ENCODE measurements around the gene TRAPPC5.

TRAPPC5 gene

DNA sequence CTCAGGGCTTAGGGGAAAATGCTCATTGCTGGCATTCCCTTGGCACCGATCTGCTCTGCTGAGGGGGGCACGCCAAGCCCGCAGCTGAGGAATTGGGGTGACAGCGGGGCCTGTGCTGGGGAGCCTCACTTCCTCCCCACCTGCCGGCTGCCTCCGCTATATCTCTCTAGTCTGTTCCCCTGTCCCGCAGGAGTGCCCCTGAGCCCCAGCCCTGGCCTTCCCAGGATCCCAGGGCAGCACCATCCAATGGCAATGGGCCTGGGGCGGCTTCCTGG lies 34.3 kb upstream of the TRAPPC5 start:
- DNase-seq: no peak

DNA sequence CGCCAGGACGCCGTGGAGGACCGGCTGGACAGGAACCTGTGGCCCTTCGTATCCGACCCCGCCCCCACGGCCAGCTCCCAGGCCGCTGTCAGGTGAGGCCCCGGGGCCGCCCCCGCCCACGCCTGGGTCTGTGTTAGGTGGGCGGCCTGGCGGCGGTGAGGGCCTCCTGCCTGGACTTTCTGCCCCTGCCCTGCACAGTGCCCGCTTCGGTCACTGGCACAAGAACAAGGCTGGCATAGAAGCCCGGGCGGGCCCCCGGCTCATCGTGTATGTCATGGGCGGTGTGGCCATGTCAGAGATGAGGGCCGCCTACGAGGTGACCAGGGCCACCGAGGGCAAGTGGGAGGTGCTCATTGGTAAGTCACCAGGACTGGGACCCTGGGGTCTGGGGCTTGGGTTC lies 33.5 kb upstream of the TRAPPC5 start:
- no peak for DNase-seq

DNA sequence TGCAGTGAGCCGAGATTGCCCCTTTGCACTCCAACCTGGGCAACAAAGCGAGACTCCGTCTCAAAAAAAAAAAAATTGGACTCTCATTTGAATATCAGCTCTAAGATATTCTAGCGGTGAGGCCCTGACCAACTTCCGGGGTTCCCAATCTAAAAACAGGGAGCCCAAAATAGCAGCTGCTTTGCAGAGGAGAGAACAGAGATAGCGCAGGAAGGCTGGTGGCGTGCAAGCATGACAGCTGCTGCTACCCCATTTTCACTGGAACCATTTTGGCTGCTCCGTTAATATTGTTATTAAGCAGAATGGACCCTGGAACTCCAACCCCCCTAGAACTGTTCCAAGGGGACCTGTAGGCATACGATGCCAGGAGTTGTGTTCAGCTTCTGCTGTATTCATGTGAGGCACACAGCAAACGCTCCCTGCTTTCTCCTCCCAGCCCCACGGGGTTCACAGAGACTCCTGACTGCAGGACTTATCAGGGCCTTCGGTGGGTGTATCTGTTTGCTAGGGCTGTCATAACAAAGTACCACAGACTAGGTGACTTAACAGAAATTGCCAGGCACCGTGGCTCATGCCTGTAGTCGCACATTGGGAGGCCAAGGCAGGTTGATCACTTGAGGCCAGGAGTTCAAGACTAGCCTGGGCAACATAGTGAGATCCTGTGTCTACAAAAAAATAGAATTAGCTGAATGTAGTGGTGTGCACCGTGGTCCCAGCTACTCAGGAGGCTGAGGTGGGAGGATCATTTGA lies 32.2 kb upstream of the TRAPPC5 start:
- no peak for DNase-seq

DNA sequence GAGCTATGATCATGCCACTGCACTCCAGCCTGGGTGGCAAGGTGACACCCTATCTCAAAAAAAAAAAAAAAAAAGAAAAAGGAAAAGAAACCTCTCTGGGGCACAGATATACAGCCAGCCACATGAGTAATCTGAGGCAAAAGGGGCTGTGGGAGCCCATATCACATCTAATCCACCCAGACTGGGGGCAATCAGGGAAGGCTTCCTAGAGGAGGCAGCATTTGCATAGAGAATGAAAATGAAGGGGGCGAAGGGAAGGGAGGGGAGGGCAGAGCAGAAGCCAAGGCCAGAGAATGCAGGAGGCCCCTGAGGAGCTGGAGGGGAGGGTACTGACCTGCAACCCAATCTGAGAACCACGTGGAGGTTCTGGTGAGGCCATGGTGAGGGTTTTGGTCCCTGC lies 30.5 kb upstream of the TRAPPC5 start:
- DNase-seq: no peak

DNA sequence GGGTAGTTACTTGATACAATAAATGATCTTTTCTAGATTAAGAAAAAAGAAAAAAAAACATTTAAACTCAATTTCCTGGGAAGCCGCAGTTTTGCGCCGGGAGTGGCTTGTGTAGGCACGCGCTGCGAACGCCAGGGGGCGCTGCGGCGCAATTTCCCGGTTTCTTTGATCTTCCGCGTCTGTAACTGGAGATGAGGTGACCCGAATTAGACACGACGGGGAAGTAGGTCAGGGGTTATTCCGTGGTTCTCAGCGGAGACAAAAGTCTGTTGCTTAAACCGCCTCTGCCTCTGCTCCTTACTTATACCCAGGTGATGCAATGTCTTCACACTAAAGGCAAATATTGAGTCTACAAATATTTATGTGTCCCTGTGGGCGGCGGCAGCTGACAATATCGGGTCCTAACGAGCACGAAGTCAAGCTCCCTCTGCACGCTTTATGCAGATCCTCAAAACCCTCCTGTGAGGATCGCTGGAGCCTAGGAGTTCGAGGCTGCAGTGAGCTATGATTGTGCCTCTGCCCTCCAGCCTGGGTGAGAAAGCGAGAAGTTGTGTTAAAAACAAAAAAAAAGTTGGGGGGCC lies 28.5 kb upstream of the TRAPPC5 start:
- peak in 1 of 2 experiments; percentile 81 for DNase-seq

DNA sequence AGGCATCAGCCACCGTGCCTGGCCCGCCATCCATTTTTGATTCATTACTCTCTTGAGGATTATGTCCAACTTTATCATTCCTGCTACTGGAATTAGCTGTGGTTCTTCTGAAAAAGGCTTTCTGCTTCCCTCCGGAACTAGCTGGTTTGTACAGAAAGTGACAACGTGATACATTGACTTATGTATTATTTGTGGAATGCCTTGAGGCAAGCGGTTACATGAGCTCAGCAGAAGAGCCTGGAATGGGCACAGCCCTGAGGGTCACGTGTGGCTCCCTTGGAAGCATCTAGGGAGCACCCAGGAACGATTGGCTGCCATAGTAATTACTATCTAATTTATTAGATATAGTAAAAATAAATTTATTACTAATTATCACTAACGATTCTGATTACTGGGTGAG lies 26.2 kb upstream of the TRAPPC5 start:
- no peak for DNase-seq

DNA sequence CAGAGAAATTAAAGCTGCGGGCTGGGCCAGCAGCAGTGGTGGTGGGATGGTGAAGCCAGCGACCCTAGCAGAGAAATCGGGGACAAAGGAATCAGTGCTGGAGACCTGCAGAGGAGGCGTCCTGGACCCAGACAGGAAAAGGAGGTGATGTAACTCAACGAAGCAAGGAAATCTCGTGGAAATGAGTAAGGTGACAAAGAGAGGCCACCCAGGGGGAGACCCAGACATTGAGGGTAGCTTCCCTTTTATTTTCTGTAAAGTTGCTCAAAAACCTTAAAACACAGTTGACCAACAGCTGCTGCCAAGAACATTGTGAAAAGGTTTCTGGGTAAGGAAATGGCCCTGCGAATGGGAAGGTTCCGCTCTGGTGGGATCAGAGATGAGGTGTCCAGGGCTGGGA lies 25.1 kb upstream of the TRAPPC5 start:
- no peak for DNase-seq

DNA sequence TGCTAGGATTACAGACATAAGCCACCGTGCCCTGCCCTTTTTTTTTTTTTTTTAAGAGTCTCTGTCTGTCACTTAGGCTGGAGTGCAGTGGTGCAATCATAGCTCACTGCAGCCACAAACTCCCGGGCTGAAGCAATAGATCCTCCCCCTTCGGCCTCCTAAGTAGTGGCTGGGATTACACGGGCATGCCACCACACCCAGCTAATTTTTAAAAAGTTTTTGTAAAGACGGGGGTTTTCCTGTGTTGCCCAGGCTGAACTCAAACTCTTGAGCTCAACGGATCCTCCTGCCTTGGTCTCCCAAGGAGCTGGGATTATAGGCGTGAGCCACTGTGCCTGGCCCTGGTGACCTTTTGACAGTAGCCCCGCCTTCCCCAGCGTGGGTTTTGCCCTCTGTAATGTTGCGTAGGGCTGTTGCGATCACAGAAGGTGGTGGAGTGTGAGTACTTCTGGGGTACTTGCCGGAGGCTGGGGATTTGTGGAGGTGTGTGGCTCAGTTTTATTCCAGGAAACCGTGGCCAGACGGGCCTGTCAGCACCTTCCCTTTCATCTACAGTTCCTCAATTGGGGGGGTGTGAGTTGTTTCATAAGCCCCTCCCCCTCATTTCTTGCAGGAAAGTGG lies 23.4 kb upstream of the TRAPPC5 start:
- no peak for DNase-seq

DNA sequence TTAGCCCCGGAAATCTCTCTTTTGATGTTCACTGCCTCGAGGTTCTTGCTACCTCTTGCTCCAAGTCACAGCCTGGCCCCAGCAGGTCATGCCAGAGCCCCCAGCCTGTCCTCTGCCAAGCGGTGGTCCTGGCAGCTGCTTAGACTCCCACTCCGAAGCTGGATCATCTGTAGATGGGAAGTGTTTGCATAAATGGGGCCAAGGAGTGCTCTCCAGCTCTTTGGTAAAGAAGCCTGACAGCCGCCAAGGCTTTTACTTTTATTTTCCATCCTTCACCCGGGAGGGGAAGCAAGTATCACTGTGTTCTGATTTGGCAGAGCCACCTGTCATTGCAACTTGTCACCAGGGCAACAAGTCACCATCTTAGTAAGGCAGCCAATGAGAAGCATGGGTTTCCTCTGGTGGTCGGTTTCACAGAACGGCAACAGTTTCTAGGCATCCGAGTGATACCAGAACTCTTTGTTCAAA lies 22.4 kb upstream of the TRAPPC5 start:
- no peak for DNase-seq

DNA sequence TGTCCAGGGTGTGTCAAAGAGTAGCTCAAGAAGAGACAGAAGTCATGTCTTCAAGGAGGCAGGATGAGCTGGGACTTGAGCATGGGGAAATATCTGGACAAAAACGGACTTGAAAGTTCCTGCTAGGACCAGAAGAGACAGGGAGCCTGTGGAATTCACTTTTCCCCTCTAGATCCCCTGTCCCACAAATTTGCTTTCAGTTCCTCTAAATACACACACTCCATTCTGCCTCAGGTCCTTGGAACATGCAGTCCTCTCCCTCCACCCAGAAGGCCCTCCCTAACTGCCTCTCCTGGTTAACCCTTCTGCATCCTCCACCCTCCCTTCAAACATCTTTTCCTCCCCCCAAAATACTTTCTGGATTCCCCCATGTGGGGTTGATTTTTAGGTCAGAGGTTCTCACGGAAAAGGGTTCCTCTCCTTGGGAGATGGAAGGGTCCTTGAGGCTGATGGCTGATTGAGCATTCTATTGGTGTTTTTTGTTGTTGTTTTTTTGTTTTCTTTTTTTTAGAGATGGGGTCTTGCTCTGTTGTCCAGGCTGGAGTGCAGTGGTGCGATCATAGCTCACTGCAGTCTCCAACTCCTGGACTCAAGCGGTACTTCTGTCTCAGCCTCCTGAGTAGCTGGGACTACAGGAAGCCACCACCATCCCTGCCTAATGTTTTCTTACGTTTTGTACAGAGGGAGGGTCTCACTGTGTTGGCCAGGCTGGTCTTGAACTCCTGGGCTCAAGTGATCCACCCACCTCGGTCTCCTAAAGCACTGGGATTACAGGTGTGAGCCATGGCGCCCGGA lies 18.7 kb upstream of the TRAPPC5 start:
- no peak for DNase-seq

DNA sequence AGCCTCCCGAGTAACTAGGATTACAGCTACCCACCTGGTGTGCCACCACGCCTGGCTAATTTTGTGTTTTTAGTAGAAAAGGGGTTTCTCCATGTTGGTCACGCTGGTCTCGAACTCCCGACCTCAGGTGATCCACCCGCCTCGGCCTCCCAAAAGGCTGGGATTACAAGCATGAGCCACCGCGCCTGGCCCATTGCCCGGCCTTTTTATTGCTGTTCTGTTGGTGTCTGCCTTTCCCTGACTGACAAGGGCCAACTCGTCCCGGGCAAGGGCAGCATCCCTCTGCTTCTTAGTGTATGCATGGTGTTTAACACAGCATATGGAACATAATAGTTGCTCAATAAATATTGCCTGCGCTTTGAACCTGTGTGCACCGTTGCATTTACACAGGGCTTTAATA lies 18.0 kb upstream of the TRAPPC5 start:
- DNase-seq: no peak

DNA sequence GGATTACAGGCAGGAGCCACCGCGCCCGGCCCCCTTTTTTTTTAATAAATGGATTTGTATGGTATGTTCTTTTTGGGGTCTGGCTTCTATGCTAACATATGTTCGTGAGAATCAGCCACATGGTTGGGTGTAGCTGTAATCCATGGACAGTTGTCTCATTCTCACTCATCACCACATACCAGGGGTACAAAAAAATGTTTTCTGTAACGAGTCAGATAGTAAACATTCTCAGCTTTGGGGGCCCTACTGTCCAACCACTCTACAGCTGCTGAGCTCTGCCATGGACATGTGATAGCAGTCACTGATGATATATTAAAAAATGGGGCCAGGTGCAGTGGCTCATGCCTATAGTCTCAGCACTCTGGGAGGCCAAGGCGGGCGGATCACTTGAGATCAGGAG lies 16.9 kb upstream of the TRAPPC5 start:
- no peak for DNase-seq

DNA sequence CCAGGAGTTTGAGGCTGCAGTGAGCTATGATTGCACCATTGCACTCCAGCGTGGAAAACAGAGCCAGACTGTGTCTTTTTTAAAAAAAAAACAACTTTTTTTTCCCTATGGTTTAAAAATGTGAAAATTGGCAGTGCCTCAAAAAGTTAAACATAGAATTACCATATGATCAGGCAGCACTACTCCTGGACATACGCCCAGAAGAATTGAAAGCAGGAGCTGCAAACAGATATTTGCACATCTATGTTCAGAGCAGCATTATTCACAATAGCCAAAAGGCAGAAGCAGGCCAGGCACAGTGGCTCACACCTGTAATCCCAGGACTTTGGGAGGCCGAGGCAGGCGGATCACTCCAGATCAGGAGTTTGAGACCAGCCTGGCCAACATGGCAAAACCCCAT lies 15.6 kb upstream of the TRAPPC5 start:
- DNase-seq: peak in 1 of 2 experiments; percentile 79

DNA sequence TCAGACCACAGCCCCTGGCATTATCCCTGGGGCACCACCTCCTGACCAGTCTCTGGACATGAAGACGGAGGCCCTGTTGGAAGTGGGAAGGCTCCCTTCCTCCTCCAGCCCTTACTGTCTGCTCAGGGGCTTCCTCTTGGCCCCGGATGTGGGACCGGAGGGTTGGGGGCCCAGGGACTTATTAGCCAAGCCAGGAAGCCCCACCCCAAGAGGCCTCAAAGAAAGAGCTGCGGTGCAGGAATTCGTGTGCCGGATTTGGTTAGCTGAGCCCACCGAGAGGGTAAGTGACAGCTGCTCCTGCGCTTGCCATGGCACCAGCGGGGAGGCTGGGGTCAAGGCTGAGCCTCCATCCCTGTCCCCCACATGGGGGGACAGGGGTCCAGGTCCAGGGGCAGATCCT lies 11.8 kb upstream of the TRAPPC5 start, which contains the start of gene RETN:
Gene RETN, plus strand, starts transcription at position 208 of the 400 bp plus-strand sequence. CDS start 278 bp downstream, outside the sequence.
- DNase-seq: no peak

DNA sequence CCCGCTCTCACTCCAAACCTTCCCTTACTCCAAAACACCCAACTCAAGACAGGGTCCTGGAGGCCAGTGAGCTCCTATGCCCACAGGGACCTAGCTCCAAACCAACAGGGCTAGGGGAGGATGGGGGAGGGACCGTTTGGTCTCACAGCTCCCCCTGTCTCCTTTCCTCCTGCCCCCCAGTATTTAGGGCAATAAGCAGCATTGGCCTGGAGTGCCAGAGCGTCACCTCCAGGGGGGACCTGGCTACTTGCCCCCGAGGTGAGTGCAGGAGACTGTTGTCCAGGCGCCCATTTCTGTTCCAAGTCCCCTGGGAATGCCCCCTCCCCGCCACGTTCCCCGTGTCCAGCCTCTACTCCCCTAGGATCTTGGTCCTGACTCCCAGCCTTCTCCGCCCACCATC lies 11.0 kb upstream of the TRAPPC5 start:
- no peak for DNase-seq

DNA sequence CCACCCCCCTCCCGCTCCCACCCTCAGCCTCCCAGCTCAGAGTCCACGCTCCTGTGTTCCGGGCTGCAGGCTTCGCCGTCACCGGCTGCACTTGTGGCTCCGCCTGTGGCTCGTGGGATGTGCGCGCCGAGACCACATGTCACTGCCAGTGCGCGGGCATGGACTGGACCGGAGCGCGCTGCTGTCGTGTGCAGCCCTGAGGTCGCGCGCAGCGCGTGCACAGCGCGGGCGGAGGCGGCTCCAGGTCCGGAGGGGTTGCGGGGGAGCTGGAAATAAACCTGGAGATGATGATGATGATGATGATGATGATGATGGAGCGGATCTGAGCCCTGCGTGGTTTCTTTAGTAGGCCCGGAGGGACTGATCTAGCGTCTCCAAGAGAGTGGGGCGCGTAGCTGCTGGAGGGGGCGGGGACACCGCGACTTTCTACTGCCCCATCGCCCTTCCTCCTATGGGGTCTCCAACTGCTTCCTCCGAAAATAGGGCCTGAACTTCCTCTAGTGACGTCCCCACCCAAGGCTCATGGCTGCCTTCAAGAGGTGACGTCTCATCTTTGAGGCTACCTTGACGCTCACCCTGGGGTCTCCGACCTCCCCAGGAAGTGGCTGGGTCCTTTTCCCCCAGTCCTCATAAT lies 10.4 kb upstream of the TRAPPC5 start:
- peak in 1 of 2 experiments; percentile 48 for DNase-seq

DNA sequence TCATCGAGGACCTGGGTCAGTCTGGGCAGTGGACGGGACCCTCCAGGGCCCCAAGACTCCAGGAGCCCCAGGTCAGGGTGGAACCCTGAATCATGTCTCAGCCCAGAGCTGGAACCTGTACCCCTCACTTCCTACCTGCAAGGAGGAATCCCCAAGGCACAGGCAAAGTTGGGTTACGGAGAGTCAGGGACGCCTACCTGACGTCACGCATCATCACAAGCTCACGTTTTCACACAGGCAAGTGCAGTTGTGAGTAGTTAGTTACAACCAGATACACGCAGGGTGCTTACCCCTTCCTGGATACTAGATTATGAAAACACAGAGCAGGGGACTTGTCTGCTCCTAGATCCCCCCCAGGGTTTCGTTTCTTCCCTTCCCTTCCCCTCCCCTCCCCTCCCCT lies 9.8 kb upstream of the TRAPPC5 start:
- DNase-seq: no peak

DNA sequence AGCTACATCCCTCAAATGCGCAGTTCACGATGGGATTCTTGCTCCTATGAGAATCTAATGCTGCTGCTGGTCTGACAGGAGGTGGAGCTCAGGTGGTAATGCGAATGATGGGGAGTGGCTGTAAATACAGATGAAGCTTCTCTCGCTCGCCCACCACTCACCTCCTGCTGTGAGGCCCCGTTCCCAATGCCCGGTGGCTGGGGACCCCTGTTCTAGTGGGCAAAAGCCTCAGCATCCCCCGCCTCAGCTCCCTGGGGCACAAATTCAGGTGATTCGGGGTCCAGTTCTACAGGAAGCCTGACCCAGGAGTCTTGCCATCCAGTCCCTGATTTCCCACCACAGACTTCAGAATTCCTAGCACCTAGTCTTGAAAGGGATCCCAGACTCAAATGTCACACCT lies 8.1 kb upstream of the TRAPPC5 start:
- no peak for DNase-seq

DNA sequence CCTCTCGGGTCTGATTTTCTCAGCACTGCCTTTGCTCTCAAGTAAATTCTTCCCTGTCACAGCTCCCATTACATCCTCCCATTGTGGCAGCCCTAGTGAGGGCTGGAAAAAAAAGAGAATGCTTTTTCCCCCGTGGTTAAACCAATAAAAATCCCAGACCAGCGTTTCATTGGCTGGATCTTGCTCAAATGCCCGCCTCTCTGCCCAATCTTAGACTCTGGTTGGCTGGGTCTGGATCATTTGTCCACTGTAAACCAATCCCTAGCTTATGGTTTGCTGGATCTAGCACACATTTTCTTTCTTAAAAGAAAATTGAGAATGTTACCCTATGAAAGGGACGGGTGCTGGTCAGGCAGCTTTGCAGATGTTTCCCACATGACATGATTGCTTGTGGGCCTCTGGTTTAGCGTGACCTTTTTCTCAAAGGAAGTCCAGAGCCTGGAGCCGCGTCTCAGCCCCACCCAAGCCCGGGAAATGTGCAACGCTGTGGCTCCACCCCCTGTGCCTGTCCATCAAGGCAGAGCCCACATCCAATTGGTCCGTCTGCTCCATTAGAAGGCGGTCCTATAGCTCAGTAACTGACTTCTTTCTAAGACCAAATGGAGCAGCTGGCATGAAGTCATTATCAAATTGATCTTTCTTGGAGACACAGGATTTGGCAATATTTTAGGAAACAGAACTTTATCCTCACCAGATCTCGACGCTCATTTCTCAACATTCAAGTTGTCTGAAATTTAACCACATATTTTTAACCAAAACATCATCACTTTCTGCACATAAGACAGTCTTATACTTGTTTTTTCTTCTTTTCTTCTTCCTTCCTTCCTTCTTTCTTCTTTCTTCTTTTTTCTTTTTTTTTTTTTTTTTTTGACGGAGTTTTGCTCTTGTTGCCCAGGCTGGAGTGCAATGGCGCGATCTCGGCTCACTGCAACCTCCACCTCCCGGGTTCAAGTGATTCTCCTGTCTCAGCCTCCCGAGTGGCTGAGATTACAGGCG lies 6.3 kb upstream of the TRAPPC5 start:
- peak; percentile 58 to 84 for DNase-seq

DNA sequence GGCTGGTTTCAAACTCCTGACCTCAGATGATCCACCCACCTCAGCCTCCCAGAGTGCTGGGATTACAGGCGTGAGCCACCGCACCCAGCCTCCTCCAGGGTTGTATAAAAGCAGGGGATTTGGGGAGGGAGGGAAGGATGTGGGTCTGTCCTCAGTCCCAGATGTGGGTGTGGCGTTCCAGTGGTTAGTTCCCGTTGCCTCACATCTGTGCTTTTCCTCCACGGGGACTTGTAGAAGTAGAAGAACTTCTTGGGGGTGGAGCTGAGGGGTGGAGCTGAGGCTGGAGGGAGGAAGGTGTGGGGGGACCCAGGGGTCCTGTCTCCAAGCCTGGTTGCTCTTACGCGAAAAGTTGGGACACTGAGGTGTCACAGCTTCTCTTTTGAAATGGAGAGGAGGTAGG lies 4.3 kb upstream of the TRAPPC5 start:
- no peak for DNase-seq

DNA sequence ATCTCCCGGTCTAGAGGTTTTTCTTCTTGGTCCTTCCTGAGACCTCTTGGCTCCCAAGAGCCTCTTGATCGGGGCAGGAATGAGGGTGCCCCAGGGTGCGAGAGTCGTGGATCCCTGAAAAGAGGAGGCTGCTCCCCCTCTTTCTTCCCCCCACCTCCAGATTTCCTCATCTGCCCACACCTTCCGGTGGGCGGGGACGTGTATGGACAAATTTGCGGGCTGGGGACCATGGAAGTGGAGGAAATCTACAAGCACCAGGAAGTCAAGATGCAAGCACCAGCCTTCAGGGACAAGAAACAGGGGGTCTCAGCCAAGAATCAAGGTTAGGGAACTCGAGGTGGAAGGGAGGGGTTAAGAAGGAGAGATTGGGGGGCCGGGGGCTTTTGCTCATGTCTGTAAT lies 3.8 kb upstream of the TRAPPC5 start, which contains the start of gene MCEMP1:
Gene MCEMP1, plus strand, starts transcription at position 237 of the 400 bp plus-strand sequence. Its CDS starts 31 bp downstream, at position 268.
- DNase-seq: no peak

Measured in NCI-H446 (cell line).